Fibroblast of skin of scalp (primary cell): Measurements from ENCODE around the gene C1D. TPM values are rescaled to one million over a fixed set of nuclear protein-coding genes. Genes with fewer than 3 reads are reported as not detected.
"Not testable (repeated sequence)": the region's sequence is repeated elsewhere in the genome, so short reads cannot be mapped to it uniquely, and the experiment has no call there.

Experiments used
- DNase-seq: peaks from one replicate; pipeline ENCODE4 v3.0.0-alpha.2; 2013
- polyA plus RNA-seq, 2 experiments: library from polyadenylated mRNA; unstranded; fragments of 120-200 nt; gene quantifications; one replicate each; pipeline ENCODE4 v1.2.1, GENCODE V29; 2013; ENCODE audit not compliant: insufficient read length in 2 of 2

C1D gene, protein sequence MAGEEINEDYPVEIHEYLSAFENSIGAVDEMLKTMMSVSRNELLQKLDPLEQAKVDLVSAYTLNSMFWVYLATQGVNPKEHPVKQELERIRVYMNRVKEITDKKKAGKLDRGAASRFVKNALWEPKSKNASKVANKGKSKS
- polyA plus RNA-seq (2013, experiment 1 of 2; ENCODE audit: insufficient read length) = 26.9 TPM
- 24.7 TPM for polyA plus RNA-seq (2013, experiment 2 of 2; ENCODE audit: insufficient read length)

DNA sequence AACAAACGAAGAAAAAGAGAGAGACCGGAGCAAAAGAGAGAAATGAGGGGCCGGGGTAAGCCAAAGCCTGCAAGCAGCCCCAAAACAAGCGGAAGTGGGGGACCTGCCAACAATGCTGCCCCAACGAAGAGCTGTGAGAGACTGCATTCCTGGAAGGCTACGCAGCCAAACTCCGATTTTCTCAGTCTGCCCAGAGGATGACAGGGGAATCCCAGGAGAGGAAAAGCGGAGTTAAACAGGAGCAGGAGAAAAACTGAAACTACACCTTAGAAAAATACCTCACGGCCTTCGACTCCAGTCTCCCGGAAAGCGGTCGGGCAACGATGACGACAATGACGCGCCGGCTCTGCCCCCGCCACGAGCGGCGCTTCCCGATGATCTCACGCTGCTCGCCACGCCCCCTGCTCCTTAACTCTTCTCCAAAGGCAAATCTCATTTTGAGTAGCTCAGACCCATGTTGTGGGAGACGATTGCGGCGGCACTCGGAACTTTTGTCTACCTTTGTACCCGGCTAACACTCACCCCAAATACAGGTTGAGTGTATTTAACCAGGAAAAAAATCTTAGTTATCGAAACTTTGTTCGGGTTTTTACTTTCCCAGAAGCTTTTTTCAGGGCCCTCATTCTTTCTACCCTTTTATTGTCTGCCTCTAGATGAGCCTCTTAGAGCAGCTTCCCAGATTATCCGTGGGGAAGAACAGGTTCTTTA is at the start of gene C1D:
Gene C1D (minus strand): TSS at position 325 of the 708 bp plus-strand sequence. CDS start 15,694 bp downstream, outside the sequence.
- DNase-seq = peak; percentile 91

DNA sequence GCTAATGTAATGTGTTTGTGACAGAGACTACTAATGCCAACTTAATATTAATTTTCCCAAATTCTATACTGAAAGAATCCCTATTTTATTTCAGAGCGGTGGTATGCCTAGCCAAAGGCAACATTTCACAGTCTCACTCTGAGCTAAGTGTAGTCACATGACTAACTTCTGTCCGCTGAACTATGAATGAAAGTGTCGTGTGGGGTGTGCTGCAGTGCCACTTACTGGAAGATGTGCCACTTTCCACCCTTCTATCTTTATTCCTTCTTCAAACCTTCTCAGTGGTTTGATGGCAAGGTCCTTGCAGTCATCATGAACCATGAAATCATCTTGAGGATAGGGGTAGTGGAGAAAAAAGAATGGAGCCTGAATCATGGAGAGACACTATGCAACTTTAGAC is 47.3 kb upstream of the C1D start:
- no peak for DNase-seq

DNA sequence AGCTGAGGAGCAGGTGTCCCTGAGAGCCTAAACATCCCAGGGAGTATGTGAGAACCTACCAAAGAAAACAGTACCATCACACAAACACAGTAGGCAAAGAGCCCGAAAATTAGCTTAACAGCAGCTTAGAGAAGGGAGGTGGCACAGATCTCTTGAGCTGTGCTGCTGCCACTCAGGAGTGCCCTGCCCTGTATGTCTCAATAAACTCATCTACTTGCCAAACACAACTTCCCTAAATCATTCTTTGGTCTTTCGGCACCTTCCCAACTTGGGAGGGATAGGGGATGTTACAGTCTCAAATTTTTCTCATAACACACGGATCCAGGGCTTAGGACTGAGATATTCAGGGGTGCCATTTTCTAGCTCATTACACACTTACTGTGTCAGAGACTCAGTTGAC is 45.3 kb upstream of the C1D start:
- DNase-seq = no peak

DNA sequence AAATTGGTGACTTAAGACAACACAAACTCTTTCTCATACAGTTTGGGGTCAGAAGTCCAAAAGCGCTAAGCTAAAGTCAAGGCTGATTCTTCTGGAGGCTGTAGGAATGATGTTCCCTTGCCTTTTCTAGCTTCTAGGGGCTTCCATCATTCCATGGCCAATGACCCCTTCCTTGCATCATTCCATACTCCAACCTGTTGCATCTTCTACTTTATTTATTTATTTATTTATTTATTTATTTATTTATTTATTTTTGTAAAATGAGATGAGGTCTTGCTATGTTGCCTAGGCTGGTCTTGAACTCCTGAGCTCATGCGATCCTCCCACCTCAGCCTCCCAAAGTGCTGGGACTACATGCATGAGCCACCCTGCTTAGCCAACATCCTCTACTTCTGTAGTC is 44.7 kb upstream of the C1D start:
- no peak for DNase-seq

DNA sequence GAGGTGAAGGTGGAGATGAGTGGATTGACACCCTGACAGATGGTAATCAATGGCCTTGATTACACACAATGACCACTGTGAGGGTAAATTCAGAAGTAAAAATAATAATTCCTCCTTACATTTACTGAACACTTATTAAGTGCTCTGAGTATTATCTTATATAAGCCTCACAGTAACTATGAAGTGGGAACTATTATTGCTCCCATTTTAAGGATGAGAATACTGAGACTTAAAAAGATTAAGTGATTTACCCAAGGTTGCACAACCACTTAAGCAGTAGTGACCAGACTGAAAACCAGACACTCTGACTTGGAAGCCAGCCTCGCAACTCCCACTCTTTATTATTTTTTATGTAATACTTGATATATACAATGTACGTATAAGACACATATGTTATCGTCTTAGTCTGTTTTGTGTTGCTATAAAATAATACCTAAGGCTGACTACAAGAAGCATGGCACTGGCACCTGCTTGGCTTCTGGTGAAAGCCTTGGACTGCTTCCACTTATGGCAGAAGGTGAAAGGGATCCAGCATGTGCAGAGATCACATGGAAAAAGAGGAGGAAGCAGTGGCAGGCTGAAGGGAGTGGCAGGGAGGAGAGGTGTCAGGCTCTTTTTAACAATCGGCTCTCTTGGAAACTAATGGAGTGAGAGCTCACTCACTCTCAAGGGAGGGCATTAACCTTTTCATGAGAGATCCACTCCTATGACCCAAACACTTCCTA is 41.5 kb upstream of the C1D start:
- DNase-seq = no peak

DNA sequence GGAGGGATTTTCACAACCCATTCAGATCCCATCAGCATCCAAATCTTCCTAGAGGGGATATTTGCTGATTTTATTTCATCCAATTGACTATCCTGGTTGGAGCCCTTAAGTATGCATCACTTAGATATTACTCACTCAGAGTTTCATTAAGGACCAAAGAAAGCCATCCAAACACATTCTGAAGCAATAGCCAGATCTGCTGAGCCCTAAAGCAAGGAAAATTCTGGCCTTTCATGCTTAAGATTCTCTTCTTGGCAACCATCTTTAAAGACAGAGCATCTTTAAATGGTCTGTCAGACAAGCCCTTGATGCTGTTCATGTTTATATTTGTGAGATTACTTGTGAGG is 40.9 kb upstream of the C1D start:
- DNase-seq = no peak

DNA sequence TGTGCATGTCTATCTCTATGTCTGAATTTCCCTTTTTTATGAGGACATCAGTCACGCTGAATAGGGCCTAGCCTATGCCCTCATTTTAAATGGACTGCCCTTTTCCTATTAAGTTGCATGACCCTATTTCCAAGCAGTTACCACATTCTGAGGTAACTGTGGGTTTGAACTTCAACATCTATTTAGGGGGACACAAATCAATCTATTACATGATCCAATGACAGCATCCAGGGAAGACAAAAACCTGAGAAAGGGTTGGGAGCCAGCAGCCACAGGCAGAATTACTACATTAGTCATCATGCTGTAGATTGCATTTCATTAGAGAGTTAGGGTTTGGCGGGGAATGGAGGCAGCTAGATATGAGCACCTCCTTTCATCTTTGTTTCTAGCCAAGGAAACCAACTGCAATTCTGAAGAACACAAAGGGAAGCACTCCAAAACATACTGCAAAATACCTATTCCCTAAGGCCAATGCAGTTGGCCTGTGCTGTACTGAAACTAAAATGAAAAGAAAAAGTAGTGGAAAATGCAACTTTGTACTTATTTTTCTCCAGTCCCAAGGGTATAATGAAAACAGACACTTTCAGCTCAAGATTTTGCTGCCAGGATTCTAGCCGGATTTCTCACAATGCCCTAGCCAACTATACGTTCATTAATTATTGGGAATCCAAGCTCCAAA is 40.4 kb upstream of the C1D start:
- no peak for DNase-seq

DNA sequence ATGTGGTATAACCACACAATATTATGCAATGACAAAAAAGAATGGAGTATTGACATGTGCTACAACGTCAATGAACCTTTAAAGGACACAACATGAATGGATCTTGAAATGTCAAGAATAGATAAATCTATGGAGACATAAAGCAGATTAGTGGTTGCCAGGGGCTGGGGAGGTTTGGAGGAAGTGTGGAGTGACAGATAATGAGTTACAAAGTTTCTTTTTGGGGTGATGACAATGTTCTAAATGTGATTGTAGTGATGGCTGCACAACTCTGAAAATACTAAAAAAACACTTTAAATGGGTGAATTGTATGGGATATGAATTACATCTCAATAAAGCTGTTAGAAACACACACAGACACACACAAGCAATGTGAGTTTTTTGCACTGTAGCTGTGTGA is 37.4 kb upstream of the C1D start:
- DNase-seq = no peak

DNA sequence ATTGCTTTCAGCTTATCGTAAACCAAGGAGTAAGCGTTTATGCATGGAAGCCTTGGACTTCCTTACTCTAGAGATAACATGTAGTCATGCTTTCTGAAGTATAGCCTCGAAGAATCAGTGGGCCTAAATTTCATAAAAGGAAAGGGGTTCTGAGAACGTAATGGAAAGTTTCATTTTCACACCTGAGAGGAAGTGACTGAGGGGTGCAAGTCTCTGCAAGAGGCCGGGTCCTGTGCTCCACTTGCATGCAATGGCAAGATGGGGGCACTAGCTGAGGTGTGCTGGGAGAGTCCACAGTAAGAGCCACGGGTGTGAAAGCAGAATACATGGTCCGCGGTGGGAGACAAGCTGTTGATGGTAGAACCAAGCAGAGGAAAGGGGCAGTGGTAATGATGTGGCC is 36.5 kb upstream of the C1D start:
- DNase-seq = no peak

DNA sequence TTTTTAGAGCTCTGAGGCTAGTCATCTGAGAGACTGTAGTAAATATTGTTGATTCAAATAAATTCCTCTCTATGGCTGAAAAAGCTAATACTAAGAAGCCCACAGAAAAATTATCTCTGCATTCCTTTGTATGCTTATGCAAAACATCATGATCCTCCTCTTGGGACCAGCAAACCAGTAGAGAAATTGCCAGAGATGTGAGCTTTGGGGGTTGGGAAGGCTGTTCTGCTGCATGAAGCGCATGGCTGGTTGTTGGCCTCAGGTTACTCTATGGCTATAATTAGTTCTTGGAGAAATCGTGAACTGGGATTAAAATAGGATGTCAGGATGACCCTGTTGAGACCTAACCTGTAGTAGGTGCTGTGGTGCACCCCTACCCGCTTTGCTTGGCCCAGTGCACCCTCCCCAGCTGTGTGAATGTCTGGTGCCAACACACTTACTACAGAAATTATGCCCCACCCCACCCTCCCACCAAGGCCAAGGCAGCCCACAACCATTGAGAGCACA is 35.5 kb upstream of the C1D start:
- no peak for DNase-seq

DNA sequence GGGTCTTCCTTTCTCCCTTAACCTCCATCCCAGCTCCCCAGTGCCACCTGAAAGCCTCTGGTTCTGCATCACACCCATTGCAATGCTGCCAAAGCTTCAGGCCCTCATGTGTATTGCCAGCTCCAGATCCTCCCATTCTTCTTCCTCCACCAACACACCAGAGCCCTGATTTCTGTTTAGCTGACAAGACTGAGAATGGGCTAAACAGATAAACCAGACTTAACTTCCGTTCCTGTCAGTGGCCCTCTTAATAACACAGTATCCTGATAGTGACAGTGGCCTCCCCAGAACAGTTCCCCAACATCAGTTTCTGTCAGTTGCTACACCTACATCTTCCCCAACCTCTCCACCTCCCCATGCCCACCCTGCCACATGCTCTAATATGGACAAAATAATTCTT is 31.3 kb upstream of the C1D start:
- no peak for DNase-seq

DNA sequence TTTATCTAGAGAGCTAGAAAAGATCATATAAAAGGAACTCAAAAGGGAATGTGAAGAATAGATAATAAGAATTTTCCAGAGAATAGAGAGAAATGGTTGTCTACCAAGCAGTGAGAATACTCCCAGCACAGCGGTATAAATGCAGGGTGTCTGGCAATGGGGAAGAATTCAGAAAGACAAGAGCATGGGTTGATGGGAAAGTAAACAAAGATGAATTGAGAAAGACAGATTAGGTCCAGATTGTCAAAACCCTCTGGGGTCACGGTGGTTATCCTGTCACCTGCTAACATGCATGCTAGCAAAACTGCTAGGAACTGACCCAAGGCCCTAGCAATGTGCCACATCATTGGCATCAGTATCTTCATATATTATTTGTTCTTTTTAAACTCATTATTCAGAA is 30.8 kb upstream of the C1D start:
- DNase-seq = no peak

DNA sequence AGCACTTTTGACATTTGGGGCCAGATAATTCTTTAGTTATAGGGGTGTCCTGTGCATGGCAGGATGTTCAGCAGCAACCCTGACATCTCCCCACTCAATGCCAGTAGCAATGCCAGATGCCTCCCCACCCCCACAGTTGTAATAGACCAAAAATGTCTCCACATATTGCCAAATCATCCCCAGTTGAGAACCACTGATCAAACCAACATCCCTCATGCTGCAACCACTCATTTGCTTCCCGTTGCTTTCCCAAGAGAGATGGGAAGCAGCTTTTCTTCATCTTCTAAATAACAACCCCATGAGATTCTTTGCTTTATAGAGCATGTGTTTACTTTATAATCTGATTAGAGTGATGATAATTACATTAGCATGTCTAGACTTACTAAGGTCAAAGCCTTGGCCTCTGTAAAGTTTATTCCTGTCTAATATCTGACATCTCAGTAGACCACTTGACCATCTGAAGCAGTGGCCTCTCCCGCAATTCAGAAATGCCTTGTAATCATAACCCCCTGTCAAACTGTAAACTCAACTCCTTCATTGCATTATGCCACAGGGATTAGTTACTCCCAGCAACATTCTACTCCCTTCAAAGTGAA is 28.7 kb upstream of the C1D start:
- DNase-seq = no peak

DNA sequence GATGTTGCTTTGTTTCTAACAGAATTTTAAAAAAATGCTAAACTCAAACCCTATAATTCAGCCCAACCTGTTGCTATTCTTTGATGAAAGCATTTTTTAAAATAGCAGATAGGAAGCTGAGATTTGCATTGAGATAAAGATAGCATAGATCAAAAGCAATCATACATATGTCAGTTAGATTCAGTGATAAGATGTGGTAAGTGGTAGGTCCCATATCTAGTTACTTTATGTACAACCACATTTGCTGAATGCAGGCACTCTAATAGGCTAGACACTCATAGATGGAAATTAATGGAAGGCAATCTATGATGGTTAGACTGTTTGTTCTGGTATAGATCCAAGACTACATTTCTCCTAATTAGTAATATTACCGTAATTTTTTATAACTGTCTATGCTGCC is 27.2 kb upstream of the C1D start:
- no peak for DNase-seq

DNA sequence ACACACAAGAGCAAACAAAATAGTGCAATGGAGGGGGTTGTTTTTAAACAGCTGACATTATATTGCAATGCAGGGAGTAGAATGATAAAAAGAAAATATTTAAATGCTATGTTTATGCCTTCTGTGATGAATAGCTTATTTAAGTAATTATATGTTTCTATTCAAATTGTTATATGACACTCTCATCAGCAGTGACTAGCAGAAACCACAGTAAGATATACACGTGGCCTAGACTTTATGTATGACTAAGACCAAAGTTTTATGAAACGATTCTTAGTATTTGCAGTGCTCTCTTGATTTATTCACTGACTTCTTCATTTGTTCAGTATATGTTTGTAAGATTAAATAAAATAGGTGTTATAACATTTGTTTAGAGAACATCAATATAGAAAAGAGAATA is 26.1 kb upstream of the C1D start:
- no peak for DNase-seq

DNA sequence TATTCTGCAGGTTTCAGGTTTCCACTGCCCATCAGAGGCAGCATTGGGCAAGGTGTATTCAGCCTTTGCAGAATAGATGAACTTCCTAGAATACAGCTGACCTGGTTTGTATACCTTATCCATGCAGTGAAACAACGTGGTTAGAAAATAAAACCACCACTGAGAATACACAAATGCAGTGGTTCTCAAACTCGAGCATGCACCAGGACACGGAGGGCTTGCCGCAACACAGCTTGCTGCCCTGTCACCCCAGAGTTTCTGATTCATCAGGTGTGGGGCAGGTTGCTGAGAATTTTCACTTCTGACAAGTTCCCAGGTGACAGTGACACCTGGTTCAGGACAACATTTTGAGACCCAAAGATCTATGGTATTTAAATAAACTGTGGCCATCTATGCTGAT is 23.4 kb upstream of the C1D start:
- no peak for DNase-seq

DNA sequence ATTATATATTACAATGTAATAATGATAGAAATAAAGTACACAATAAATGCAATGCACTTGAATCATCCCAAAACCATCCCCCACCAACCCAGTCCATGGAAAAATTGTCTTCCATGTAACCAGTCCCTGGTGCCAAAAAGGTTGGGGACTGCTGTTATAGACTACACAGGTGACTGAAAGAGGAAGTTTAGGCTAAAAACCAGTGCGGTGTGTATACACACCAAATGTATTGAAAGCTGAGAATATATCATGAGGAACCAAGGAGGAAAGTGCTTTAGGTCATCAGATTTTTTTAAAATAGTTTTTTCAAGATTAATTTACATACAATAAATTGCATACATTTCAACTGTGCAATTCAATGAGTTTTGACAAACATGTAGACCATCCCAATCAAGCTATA is 20.5 kb upstream of the C1D start:
- DNase-seq = no peak

DNA sequence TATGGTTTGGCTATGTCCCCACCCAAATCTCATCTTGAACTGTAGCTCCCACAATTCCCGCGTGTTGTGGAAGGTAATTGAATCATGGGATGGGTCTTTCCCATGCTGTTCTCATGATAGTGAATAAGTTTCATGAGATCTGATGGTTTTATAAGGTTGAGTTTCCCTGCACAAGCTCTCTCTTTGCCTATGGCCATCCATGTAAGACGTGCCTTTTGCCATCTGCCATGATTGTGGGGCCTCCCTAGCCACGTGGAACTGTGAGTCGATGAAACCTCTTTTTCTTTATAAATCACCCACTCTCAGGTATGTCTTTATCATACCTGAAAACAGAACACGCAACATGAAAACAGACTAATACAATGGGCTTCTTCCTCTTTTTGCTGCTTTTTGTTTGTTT is 11.2 kb upstream of the C1D start:
- DNase-seq = no peak

DNA sequence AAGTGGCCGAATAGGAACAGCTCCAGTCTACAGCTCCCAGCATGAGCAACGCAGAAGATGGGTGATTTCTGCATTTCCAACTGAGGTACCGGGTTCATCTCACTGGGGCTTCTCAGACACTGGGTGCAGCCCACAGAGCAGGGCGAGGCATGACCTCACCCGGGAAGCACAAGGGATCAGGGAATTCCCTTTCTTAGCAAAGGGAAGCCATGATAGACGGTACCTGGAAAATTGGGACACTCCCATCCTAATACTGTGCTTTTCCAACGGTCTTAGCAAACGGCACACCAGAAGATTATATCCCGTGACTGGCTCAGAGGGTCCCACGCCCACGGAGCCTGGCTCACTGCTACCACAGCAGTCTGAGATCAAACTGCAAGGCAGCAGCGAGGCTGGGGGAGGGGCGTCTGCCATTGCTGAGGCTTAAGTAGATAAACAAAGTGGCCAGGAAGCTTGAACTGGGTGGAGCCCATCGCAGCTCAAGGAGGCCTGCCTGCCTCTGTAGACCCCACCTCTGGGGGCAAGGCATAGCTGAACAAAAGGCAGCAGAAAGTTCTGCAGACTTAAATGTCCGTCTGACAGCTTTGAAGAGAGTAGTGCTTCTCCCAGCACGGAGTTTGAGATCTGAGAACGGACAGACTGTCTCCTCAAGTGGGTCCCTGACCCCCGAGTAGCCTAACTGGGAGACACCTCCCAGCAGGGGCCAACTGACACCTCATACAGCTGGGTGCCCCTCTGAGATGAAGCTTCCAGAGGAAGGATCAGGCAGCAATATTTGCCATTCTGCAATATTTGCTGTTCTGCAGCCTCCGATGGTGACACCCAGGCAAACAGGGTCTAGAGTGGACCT is 1.2 kb upstream of the C1D start:
- not testable (repeated sequence) for DNase-seq

DNA sequence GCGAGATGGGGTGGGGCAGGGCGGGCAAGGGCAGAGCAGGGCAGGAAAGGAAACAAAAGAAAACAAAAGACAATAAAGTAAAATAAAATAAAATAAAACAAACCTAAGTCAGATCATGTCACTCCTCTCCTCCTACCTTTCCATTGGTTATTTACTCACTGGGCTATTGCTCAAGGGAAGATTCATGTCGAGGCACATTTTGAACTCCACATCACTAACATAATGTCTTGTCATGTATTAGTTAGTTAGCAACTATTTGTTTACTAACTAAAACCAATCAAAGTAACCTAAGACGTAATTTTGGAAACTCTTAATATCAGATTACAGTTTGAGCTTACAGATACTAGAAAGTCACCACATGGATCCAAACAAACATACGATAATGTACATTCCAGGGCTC is 2.2 kb downstream of the C1D start:
- DNase-seq = no peak

DNA sequence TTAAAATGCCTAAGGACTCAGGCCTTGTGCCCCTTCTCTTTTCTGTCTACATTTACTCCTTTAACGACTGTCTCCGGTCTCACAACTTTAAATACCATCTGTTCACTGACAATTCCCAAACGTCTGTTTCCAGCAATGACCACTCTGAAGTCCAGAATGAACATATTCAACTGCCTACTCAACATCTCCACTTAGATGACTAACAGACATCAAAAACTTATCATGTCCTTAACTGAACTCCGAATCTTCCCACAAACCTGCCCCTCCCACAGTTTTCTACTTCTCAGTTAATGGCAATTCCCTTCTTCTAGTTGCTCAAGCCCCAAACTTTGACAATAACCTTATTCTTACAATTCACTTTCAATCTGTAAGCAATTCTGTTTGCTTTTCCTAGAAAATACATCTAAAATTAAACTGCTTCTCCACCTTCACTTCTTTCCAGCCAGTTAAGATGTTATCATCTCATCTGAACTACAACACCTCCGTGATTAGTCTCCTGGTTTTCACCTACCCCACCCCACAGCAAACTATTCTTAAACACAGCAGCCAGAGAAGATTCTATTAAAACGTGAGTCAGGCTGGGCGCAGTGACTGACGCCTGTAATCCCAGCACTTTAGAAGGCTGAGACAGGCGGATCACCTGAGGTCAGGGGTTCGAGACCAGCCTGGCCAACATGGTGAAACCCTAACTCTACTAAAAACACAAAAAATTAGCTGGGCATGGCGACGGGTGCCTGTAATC is 2.8 kb downstream of the C1D start:
- no peak for DNase-seq
